Keratinocyte (primary cell): Measurements from ENCODE around the gene CTAG1B. TPM values are rescaled to one million over a fixed set of nuclear protein-coding genes. Genes with fewer than 3 reads are reported as not detected.
"Not testable (repeated sequence)": the region's sequence is repeated elsewhere in the genome, so short reads cannot be mapped to it uniquely, and the experiment has no call there.

Experiments used
- DNase-seq: peaks from one replicate; pipeline ENCODE4 v3.0.0-alpha.2; 2011; ENCODE audit warnings: low read depth, missing footprints, low spot score
- FAIRE-seq: peaks from 2 replicates; lab custom pipeline; 2011; peaks lifted over from hg19 to GRCh38; lab: Jason Lieb, UNC
- H2AFZ ChIP-seq: 2 replicates; pipeline ENCODE4 v1.6.0; 2012; ENCODE audit warnings: low read length, control low read depth, inconsistent platforms; ENCODE audit not compliant: control insufficient read depth
- H3K27ac ChIP-seq: 2 replicates; pipeline ENCODE4 v1.5.1; 2011; ENCODE audit warnings: low read length; ENCODE audit not compliant: control insufficient read depth, insufficient read depth
- H3K27me3 ChIP-seq: 3 replicates; pipeline ENCODE4 v1.6.0; 2011; ENCODE audit warnings: low read length; ENCODE audit not compliant: control insufficient read depth, insufficient read depth; ENCODE audit errors: extremely low read depth
- H3K36me3 ChIP-seq, 2 experiments: 2 replicates in 1 of 2; 3 replicates in 1 of 2; pipeline ENCODE4 v1.5.1; 2011; ENCODE audit warnings: low read length in 2 of 2, mild to moderate bottlenecking in 1 of 2; ENCODE audit not compliant: control insufficient read depth in 2 of 2, insufficient read depth in 2 of 2; ENCODE audit errors: extremely low read depth in 1 of 2
- H3K4me1 ChIP-seq: 3 replicates; pipeline ENCODE4 v1.5.1; 2011; ENCODE audit warnings: low read length; ENCODE audit not compliant: control insufficient read depth, insufficient read depth; ENCODE audit errors: extremely low read depth
- H3K4me2 ChIP-seq: 3 replicates; pipeline ENCODE4 v1.6.0; 2011; ENCODE audit warnings: low read depth, low read length; ENCODE audit not compliant: control insufficient read depth, insufficient read depth; ENCODE audit errors: extremely low read depth
- H3K4me3 ChIP-seq, 3 experiments: fragments of 200-600 bp in 1 of 3; sonication (generic) in 1 of 3; 2 replicates in 2 of 3; 3 replicates in 1 of 3; pipeline ENCODE4 v1.5.1; 2011 to 2016; ENCODE audit warnings: low read length in 3 of 3, mild to moderate bottlenecking in 3 of 3, control low read depth in 2 of 3, inconsistent platforms in 1 of 3, low read depth in 1 of 3, mixed read lengths in 1 of 3, mixed run types in 1 of 3, moderate library complexity in 1 of 3; ENCODE audit not compliant: control insufficient read depth in 2 of 3, insufficient read depth in 2 of 3; ENCODE audit errors: extremely low read depth in 1 of 3
- H3K79me2 ChIP-seq: 2 replicates; pipeline ENCODE4 v1.6.0; 2012; ENCODE audit warnings: low read length; ENCODE audit not compliant: control insufficient read depth, insufficient read depth
- H3K9ac ChIP-seq: 3 replicates; pipeline ENCODE4 v1.6.0; 2011; ENCODE audit warnings: low read length; ENCODE audit not compliant: control insufficient read depth, insufficient read depth; ENCODE audit errors: extremely low read depth
- H3K9me1 ChIP-seq: 3 replicates; pipeline ENCODE4 v1.6.0; 2011; ENCODE audit warnings: low read length; ENCODE audit not compliant: control insufficient read depth, insufficient read depth; ENCODE audit errors: extremely low read depth
- H3K9me3 ChIP-seq: 2 replicates; pipeline ENCODE4 v1.5.1; 2012; ENCODE audit warnings: low read depth, low read length; ENCODE audit not compliant: control insufficient read depth
- H4K20me1 ChIP-seq: 3 replicates; pipeline ENCODE4 v1.6.0; 2011; ENCODE audit warnings: low read length; ENCODE audit not compliant: control insufficient read depth, insufficient read depth; ENCODE audit errors: extremely low read depth
- dilution Hi-C: fragments of 300-500 bp; cut with MboI; formaldehyde crosslinking; loops from one replicate; pipeline ENCODE4 v1.7.0; 2020; ENCODE audit warnings: low sequenced_read_pairs; ENCODE audit not compliant: extremely low pct_ligation_motif_present
- polyA plus RNA-seq, 5 experiments: library from polyadenylated mRNA; depleted of rRNA in 3 of 5; stranded (reverse) in 3 of 5; stranded (forward) in 1 of 5; unstranded in 1 of 5; fragments of >200 nt; gene quantifications; 1 replicate in 1 of 5; 2 replicates in 3 of 5; 3 replicates in 1 of 5; pipeline versions ENCODE4 v1.2.1 to v1.2.3, GENCODE V29; 2011 to 2012; ENCODE audit warnings: missing spikeins in 2 of 5, low read depth in 1 of 5, low replicate concordance in 1 of 5

Gene CTAG1B
- polyA plus RNA-seq, 1 donor (not counting 4 experiments of a cell fraction or from before 2014, with no cell fraction given) = not detected

GRCh38 chrX:154611146-154611545 is 7.9 kb downstream of the CTAG1B start:
- H3K4me2 ChIP-seq, DNase-seq, FAIRE-seq, H3K4me1 ChIP-seq, H2AFZ ChIP-seq, H3K79me2 ChIP-seq, H3K9ac ChIP-seq, H3K27me3 ChIP-seq, dilution Hi-C loops, H3K9me1 ChIP-seq, H3K4me3 ChIP-seq, H4K20me1 ChIP-seq, H3K36me3 ChIP-seq, H3K27ac ChIP-seq, H3K9me3 ChIP-seq: not testable (repeated sequence)

- not testable (repeated sequence) for H3K36me3 ChIP-seq, FAIRE-seq, H3K27ac ChIP-seq
Measured at GRCh38 chrX:154608823-154609222, 10.3 kb downstream of the CTAG1B start.

GRCh38 chrX:154607976-154608375 is 11.1 kb downstream of the CTAG1B start:
- H4K20me1 ChIP-seq, H2AFZ ChIP-seq, H3K9ac ChIP-seq, H3K27ac ChIP-seq, H3K27me3 ChIP-seq, H3K36me3 ChIP-seq, H3K4me2 ChIP-seq, H3K9me1 ChIP-seq, H3K9me3 ChIP-seq, H3K79me2 ChIP-seq, FAIRE-seq, DNase-seq, dilution Hi-C loops, H3K4me3 ChIP-seq: not testable (repeated sequence)
- peaks cover 12% of the 10 kb centered on the region for H3K4me1 ChIP-seq

More at GRCh38 chrX:154608823-154609222, 10.3 kb downstream of the CTAG1B start:
- H3K9me1 ChIP-seq, H3K79me2 ChIP-seq, H3K4me3 ChIP-seq, H2AFZ ChIP-seq, H3K4me2 ChIP-seq, dilution Hi-C loops, H3K4me1 ChIP-seq, H4K20me1 ChIP-seq, DNase-seq, H3K9me3 ChIP-seq, H3K27me3 ChIP-seq, H3K9ac ChIP-seq: not testable (repeated sequence)
